Retina (tissue), 1 donor: Measurements from ENCODE around the gene PRPF39.
"Not testable (repeated sequence)": the region's sequence is repeated elsewhere in the genome, so short reads cannot be mapped to it uniquely, and the experiment has no call there.

Experiments
- DNase-seq: peaks from one replicate; pipeline ENCODE4 v3.0.0-alpha.2; 2016

The PRPF39 gene

GRCh38 chr14:45083976-45084722, at the start of gene PRPF39:
Gene PRPF39, plus strand, starts transcription at chr14:45084116. Its CDS starts 11,124 bp downstream, at chr14:45095240.
- DNase-seq, result peak; percentile 97

DNA sequence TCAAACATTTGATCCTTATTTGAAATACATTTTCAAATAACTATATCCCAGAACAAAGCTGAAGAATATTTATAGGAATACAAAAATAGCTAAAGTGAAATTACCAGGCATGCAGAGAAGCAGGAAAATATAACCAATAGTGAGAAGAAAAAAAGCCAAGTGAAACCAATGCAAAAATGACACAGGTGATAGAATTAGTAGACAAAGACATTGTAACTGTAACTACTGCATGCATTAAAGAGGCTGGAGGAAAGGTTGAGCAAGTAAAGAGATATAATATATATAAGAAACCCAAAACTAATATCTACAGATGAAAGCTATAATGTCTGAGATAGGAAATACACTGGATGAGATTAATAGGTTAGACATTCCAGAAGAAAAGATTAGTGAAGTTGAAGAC, 49.2 kb upstream of the PRPF39 start:
- no peak for DNase-seq

GRCh38 chr14:45038256-45038655, 45.7 kb upstream of the PRPF39 start:
- no peak for DNase-seq

DNA sequence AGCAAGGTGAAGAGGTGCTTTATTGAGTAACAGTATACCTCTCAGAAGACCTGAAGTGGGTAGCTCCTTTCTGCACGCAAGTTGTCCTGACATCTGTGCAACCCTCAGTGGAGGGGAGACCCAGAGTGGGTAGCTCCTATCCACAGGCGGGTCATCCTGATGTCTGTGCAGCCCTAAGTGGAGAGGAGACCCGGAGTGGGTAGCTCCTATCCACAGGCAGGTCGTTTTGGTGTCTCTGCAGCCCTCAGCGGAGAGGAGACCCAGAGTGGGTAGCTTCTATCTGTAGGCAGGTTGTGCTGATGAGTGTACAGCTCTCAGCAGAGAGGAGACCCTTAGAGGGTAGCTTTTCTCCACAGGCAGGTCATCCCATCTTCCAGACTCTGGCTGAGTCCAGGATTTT, 45.1 kb upstream of the PRPF39 start:
- DNase-seq, result no peak

GRCh38 chr14:45039390-45039789, 44.5 kb upstream of the PRPF39 start:
- DNase-seq, result no peak

- DNase-seq, result no peak
These were observed 42.3 kb upstream of the PRPF39 start for GRCh38 chr14:45041641-45042040.

GRCh38 chr14:45044638-45045037, 39.3 kb upstream of the PRPF39 start:
- no peak for DNase-seq

DNA sequence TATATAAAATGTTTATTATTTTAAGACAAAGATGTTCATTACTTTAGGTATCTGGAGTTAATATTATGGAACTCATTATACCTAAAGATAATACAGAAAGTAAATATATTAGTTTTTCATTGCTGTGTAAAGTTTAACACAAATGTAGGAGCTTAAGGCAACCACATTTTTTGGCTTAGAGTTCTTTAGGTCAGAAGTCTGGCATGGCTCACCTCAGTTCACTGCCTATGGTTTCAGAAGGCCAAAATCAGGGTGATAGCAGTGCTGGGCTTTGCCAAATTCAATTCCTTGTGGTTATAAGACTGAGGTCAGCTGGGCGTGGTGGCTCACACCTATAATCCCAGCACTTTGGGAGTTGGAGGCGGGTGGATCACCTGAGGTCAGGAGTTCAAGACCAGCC, 35.5 kb upstream of the PRPF39 start:
- no peak for DNase-seq

- DNase-seq, result no peak
These were observed 32.7 kb upstream of the PRPF39 start for GRCh38 chr14:45051180-45051579.

GRCh38 chr14:45051896-45052295, 32.0 kb upstream of the PRPF39 start:
- DNase-seq, result no peak

GRCh38 chr14:45057349-45057748, 26.6 kb upstream of the PRPF39 start:
- DNase-seq, result no peak

DNA sequence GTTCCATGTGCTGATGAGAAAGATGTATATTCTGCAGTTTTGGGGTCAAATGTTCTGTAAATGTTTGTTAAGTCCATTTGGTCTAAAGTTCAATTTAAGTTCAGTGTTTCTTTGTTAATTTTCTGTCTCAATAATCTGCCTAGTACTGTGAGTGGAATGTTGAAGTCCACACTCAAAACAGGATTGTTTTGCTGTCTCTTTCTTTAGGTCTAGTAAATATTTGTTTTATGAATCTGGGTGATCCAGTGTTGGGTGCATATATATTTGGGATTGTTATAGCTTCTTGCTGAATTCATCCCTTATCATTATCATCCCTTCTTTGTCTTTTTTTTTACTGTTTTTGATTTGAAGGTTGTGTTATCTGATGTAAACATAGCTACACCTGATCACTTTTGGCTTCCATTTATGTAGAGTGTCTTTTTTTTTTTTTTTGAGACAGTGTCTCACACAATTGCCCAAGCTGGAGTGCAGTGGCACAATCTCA, 26.0 kb upstream of the PRPF39 start:
- DNase-seq, result no peak

GRCh38 chr14:45060551-45060950, 23.4 kb upstream of the PRPF39 start:
- DNase-seq, result no peak

DNA sequence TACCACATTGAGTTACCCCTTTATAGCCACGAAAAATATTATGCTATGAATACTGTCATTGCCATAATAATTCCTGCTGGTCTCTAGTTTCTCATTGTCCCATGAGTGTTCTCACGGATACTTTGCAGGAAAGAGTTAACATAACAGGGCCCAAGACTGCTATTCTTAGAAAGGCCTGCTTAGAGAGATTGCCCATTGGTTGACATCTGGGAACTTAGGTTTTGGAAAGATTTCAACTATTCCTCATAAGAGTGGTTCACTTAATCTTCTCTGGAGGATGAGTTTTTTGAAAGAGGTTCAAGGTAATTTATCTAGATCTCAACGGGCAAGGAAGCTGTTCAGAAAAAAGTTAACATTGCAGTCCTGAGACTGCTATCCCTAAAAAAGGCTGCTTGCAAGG, 18.4 kb upstream of the PRPF39 start:
- no peak for DNase-seq

GRCh38 chr14:45065956-45066355, 18.0 kb upstream of the PRPF39 start:
- DNase-seq, result no peak

GRCh38 chr14:45066667-45067066, 17.2 kb upstream of the PRPF39 start:
- no peak for DNase-seq

GRCh38 chr14:45068396-45068795, 15.5 kb upstream of the PRPF39 start:
- DNase-seq, result no peak

GRCh38 chr14:45070215-45070614, 13.7 kb upstream of the PRPF39 start:
- DNase-seq, result no peak

- DNase-seq, result no peak
These were observed 11.8 kb upstream of the PRPF39 start for GRCh38 chr14:45072126-45072525.

DNA sequence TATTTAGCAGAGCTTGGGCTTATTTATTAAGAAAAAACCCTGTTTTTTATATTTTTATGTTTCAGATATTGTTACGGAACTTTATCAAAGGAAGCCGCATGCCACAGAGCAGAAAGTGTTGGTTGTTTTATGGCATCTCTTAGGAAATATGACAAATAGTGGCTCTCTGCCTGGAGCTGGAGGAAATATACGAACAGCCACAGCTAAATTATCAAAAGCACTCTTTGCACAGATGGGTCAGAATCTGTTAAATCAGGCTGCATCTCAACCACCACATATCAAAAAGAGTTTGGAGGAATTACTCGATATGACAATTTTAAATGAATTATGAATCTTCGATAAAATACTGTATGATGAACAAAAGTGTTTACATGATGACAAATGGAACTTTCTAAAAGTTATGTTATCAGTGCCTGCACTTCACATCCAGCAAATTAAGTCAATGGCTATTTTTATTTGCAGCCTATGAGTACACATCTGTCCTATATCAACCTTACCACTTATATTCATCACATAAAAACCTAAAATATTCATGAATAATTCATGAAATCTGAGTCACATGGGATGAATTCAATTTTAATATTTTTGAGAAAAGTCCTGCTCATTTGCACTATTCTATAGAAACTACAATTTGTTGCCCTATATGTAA, 10.6 kb upstream of the PRPF39 start:
- no peak for DNase-seq

DNA sequence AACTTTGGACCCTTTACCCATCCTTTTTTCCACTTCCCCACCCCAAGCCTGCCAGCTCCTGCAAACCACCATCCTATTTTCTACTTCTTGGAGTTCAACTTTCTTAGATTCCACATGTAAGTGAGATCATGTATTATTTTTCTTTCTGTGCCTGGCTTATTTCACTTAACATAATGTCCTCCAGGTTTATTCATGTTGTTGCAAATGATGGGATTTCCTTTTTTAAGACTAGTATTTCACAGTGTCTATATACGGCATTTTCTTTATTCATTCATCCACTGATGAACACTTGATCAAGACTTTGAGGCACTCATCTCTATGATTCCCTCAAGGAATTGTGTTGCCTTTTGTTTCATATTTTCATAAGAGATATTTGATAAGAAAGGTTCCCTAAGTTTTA, 5.6 kb upstream of the PRPF39 start:
- no peak for DNase-seq

DNA sequence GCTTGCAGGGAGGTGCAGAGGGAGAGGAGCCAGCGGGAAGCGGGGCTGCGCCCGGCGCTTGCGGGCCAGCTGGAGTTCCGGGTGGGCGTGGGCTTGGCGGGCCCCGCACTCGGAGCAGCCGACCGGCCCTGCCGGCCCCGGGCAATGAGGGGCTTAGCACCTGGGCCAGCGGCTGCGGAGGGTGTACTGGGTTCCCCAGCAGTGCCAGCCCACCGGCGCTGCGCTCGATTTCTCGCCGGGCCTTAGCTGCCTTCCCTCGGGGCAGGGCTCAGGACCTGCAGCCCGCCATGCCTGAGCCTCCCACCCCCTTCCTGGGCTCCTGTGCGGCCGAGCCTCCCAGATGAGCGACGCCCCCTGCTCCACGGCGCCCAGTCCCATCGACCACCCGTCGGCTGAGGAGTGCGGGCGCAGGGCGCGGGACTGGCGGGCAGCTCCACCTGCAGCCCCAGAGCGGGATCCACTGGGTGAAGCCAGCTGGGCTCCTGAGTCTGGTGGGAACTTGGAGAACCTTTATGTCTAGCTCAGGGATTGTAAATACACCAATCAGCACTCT, 3.4 kb upstream of the PRPF39 start:
- not testable (repeated sequence) for DNase-seq

DNA sequence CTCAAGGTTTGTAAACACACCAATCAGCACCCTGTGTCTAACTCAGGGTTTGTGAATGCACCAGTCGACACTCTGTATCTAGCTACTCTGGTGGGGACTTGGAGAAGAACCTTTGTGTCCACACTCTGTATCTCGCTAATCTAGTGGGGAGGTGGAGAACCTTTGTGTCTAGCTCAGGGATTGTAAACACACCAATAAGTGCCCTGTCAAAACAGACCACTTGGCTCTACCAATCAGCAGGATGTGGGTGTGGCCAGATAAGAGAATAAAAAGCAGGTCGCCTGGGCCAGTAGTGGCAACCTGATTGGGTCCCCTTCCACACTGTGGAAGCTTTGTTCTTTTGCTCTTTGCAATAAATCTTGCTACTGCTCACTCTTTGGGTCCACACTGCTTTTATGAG, 2.8 kb upstream of the PRPF39 start:
- DNase-seq, result not testable (repeated sequence)

GRCh38 chr14:45082420-45082819, 1.5 kb upstream of the PRPF39 start:
- no peak for DNase-seq
